ENCODE results near the gene SORCS2.

GRCh38 chr4:7223541-7223940 lies 31.2 kb downstream of the SORCS2 start:
- TF ChIP-seq SP1 (IDR thresholded peaks at IDR 0.05) (no peak), FOXM1 (IDR thresholded peaks at IDR 0.05; ENCODE audit: borderline replicate concordance) (no peak), FOXA1 (IDR thresholded peaks at IDR 0.05) (no peak), SUZ12 (IDR thresholded peaks at IDR 0.05) (no peak), L3MBTL2 (conservative IDR thresholded peaks at IDR 0.05) (no peak), ARNT (IDR thresholded peaks at IDR 0.05) (no peak), NFRKB (IDR thresholded peaks at IDR 0.05) (no peak), BHLHE40 (IDR thresholded peaks at IDR 0.05; ENCODE audit: borderline replicate concordance) (no peak), TARDBP (IDR thresholded peaks at IDR 0.05) (no peak), PKNOX1 (IDR thresholded peaks at IDR 0.05) (no peak), FOXK2 (IDR thresholded peaks at IDR 0.05) (no peak), HDGF (IDR thresholded peaks at IDR 0.05; ENCODE audit: borderline replicate concordance) (no peak), LEF1 (IDR thresholded peaks at IDR 0.05; ENCODE audit: borderline replicate concordance) (no peak)
